ENCODE measurements around the gene PLXNA2.

Gene PLXNA2

DNA sequence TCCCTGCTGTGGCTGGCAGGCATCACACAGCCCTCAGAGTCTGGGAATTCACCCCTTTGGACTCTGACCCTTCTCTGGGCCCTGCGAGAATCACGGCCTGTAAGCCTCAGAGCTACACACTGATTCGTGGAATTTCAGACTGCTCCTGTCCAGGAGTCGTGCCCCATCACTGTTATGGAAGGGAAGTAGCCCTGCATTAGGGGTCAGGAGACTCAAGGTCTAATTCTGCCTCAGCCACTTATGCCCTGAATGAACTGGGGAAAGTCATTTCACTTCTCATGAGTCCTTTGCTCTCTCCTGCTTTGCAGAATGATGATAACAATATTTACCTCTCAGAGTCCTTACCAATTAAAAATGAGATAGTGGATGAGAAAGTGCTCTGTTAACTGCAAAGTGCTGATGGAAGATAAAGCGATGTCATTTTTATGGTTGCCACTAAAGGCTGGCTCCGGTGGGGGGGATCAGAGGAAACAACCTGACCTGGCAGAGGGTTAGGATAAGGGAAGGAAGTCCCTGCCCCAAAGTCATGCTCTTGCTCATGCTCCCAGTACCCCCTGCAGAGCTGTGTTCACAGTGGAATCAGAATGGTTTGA is 184.7 kb downstream of the PLXNA2 start (continued):
- TF ChIP-seq TSHZ2 (CRISPR knock-in tag; IDR thresholded peaks at IDR 0.05) (peak; percentile 48; the same call in 1 of the 2 replicates), PPARA (CRISPR knock-in tag; IDR thresholded peaks at IDR 0.05; ENCODE audit: borderline replicate concordance) (no peak), TOX (CRISPR knock-in tag; IDR thresholded peaks at IDR 0.05; ENCODE audit: borderline replicate concordance) (no peak), OSR1 (CRISPR knock-in tag; IDR thresholded peaks at IDR 0.05) (no peak), CSDC2 (CRISPR knock-in tag; IDR thresholded peaks at IDR 0.05) (no peak), ZNF8 (CRISPR knock-in tag; IDR thresholded peaks at IDR 0.05) (no peak), TCF4 (CRISPR knock-in tag; IDR thresholded peaks at IDR 0.05; ENCODE audit: borderline replicate concordance) (peak; percentile 87), ZFP30 (CRISPR knock-in tag; IDR thresholded peaks at IDR 0.05) (no peak)
- TF ChIP-seq, protein P1, sequence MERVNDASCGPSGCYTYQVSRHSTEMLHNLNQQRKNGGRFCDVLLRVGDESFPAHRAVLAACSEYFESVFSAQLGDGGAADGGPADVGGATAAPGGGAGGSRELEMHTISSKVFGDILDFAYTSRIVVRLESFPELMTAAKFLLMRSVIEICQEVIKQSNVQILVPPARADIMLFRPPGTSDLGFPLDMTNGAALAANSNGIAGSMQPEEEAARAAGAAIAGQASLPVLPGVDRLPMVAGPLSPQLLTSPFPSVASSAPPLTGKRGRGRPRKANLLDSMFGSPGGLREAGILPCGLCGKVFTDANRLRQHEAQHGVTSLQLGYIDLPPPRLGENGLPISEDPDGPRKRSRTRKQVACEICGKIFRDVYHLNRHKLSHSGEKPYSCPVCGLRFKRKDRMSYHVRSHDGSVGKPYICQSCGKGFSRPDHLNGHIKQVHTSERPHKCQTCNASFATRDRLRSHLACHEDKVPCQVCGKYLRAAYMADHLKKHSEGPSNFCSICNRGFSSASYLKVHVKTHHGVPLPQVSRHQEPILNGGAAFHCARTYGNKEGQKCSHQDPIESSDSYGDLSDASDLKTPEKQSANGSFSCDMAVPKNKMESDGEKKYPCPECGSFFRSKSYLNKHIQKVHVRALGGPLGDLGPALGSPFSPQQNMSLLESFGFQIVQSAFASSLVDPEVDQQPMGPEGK (CRISPR knock-in tag; IDR thresholded peaks at IDR 0.05; ENCODE audit: borderline replicate concordance): no peak

DNA sequence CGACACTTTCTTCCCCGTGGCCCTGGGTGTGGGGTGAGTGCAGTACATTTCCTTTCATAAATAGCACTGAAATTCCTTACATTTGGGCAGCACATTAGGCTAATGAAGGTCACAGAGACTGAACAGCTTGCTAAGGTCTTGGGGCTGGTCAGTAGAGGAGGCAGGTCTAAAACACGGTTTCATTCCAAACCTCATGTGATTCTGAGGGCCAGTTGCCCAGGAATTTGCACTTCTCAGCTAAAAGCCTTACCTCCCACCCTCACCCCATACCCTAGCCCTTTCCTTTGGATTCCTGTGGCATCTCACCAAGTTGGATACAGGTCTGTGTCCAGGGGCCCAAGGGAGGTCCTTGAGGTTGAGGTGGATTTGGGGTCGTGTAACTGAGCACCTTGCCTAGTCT is 185.4 kb downstream of the PLXNA2 start:
- peak; percentile 45 for ATAC-seq
- TF ChIP-seq RARB (CRISPR knock-in tag; IDR thresholded peaks at IDR 0.05) (no peak), OSR1 (CRISPR knock-in tag; IDR thresholded peaks at IDR 0.05) (no peak), CSDC2 (CRISPR knock-in tag; IDR thresholded peaks at IDR 0.05) (no peak), ESRRG (CRISPR knock-in tag; IDR thresholded peaks at IDR 0.05) (no peak), ZNF565 (CRISPR knock-in tag; conservative IDR thresholded peaks at IDR 0.05; ENCODE audit: low read depth) (no peak), ZFP3 (CRISPR knock-in tag; IDR thresholded peaks at IDR 0.05) (no peak), ZFP30 (CRISPR knock-in tag; IDR thresholded peaks at IDR 0.05) (no peak), CSRNP3 (CRISPR knock-in tag; IDR thresholded peaks at IDR 0.05) (no peak), ZNF70 (CRISPR knock-in tag; IDR thresholded peaks at IDR 0.05) (no peak), PPARA (CRISPR knock-in tag; IDR thresholded peaks at IDR 0.05; ENCODE audit: borderline replicate concordance) (no peak), SNAI2 (CRISPR knock-in tag; IDR thresholded peaks at IDR 0.05) (no peak), ISL1 (CRISPR knock-in tag; IDR thresholded peaks at IDR 0.05) (no peak), TCF4 (CRISPR knock-in tag; IDR thresholded peaks at IDR 0.05; ENCODE audit: borderline replicate concordance) (no peak), GLIS3 (CRISPR knock-in tag; IDR thresholded peaks at IDR 0.05) (no peak)
- TF ChIP-seq, protein P2, sequence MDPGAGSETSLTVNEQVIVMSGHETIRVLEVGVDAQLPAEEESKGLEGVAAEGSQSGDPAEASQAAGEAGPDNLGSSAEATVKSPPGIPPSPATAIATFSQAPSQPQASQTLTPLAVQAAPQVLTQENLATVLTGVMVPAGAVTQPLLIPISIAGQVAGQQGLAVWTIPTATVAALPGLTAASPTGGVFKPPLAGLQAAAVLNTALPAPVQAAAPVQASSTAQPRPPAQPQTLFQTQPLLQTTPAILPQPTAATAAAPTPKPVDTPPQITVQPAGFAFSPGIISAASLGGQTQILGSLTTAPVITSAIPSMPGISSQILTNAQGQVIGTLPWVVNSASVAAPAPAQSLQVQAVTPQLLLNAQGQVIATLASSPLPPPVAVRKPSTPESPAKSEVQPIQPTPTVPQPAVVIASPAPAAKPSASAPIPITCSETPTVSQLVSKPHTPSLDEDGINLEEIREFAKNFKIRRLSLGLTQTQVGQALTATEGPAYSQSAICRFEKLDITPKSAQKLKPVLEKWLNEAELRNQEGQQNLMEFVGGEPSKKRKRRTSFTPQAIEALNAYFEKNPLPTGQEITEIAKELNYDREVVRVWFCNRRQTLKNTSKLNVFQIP (CRISPR knock-in tag; IDR thresholded peaks at IDR 0.05; ENCODE audit: borderline replicate concordance, low read depth): no peak
- TF ChIP-seq, protein P3, sequence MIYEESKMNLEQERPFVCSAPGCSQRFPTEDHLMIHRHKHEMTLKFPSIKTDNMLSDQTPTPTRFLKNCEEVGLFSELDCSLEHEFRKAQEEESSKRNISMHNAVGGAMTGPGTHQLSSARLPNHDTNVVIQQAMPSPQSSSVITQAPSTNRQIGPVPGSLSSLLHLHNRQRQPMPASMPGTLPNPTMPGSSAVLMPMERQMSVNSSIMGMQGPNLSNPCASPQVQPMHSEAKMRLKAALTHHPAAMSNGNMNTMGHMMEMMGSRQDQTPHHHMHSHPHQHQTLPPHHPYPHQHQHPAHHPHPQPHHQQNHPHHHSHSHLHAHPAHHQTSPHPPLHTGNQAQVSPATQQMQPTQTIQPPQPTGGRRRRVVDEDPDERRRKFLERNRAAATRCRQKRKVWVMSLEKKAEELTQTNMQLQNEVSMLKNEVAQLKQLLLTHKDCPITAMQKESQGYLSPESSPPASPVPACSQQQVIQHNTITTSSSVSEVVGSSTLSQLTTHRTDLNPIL (CRISPR knock-in tag; IDR thresholded peaks at IDR 0.05; ENCODE audit: low read depth): no peak

- peak; percentile 73 for ATAC-seq
- TF ChIP-seq, protein P3 (CRISPR knock-in tag; IDR thresholded peaks at IDR 0.05; ENCODE audit: low read depth): 0 out of 2 replicates have a peak, but pooled peaks have one; percentile 34
- TF ChIP-seq TCF4 (CRISPR knock-in tag; IDR thresholded peaks at IDR 0.05; ENCODE audit: borderline replicate concordance): peak; percentile 50; the same call in 1 of the 2 replicates
- no peak for TF ChIP-seq SNAI2 (CRISPR knock-in tag; IDR thresholded peaks at IDR 0.05)
Observed at GRCh38 chr1:208058267-208058666, 185.9 kb downstream of the PLXNA2 start.
